Fibroblast of lung (primary cell): ENCODE results near the gene CADPS.

Experiments
- CTCF ChIP-seq, 2 donors: IDR thresholded peaks in 1 of 2; conservative IDR thresholded peaks in 1 of 2; 1 replicate in 1 of 2; 2 replicates in 1 of 2; pipeline ENCODE4 v1.5.1; 2011 to 2012; ENCODE audit warnings: low read length in 2 of 2, control low read depth in 1 of 2, inconsistent platforms in 1 of 2, low read depth in 1 of 2, mild to moderate bottlenecking in 1 of 2
- EZH2 ChIP-seq: IDR thresholded peaks from 2 replicates; pipeline ENCODE4 v1.5.1; 2012; ENCODE audit warnings: low read length, control low read depth, mild to moderate bottlenecking; ENCODE audit errors: missing control alignments

GRCh38 chr3:62534326-62534725, 340.9 kb downstream of the CADPS start:
- TF ChIP-seq EZH2 (no peak), CTCF (conservative IDR thresholded peaks at IDR 0.05 in 1 of 2, IDR thresholded peaks at IDR 0.05 in 1 of 2; ENCODE audit: low read depth in 1 of 2, low read length in 2 of 2) (no peak)
